GM12878 (cell line): ENCODE measurements around the gene ANKMY2.

ENCODE experiments used
- CBX5 ChIP-seq: sonication (generic); IDR thresholded peaks from 2 replicates; pipeline ENCODE4 v1.6.1; 2016; ENCODE audit warnings: low read depth, moderate library complexity, mild to moderate bottlenecking, inconsistent platforms
- CTCF ChIP-seq, 3 experiments: IDR thresholded peaks in 2 of 3; conservative IDR thresholded peaks in 1 of 3; 2 replicates each; pipeline ENCODE4 v1.5.1; 2011; ENCODE audit warnings: low read depth in 3 of 3, low read length in 3 of 3, mild to moderate bottlenecking in 3 of 3, control low read depth in 2 of 3, moderate library complexity in 2 of 3, inconsistent platforms in 1 of 3, mixed read lengths in 1 of 3; ENCODE audit not compliant: control insufficient read depth in 2 of 3, insufficient read depth in 1 of 3; ENCODE audit errors: extremely low read depth in 1 of 3
- EZH2 ChIP-seq: IDR thresholded peaks from 2 replicates; pipeline ENCODE4 v1.6.1; 2012; ENCODE audit warnings: low read depth, mild to moderate bottlenecking, control low read depth, inconsistent platforms, low read length, borderline replicate concordance; ENCODE audit not compliant: control insufficient read depth
- JUND ChIP-seq: IDR thresholded peaks from 2 replicates; pipeline ENCODE4 v1.6.1; 2012; ENCODE audit warnings: low read depth, mild to moderate bottlenecking, low read length, improper control_type of control experiment, moderate library complexity
- MYC ChIP-seq: IDR thresholded peaks from 2 replicates; pipeline ENCODE4 v1.6.1; 2011; ENCODE audit warnings: mild to moderate bottlenecking, low read length, moderate library complexity, inconsistent platforms; ENCODE audit not compliant: insufficient read depth, insufficient replicate concordance, insufficient read length, severe bottlenecking
- POLR2A ChIP-seq: IDR thresholded peaks from 2 replicates; pipeline ENCODE4 v1.6.1; 2011; ENCODE audit warnings: low read depth, mild to moderate bottlenecking, low read length
- RFX5 ChIP-seq: IDR thresholded peaks from 2 replicates; pipeline ENCODE4 v1.6.1; 2011; ENCODE audit warnings: low read depth, low read length, improper control_type of control experiment
- SMC3 ChIP-seq: IDR thresholded peaks from 2 replicates; pipeline ENCODE4 v1.6.1; 2011; ENCODE audit warnings: low read length, improper control_type of control experiment, borderline replicate concordance
- USF2 ChIP-seq: IDR thresholded peaks from 2 replicates; pipeline ENCODE4 v1.6.1; 2011; ENCODE audit warnings: low read depth, low read length, improper control_type of control experiment, borderline replicate concordance
- YY1 ChIP-seq: IDR thresholded peaks from 2 replicates; pipeline ENCODE4 v1.6.1; 2011; ENCODE audit warnings: low read depth, mild to moderate bottlenecking, low read length
- ZNF384 ChIP-seq: IDR thresholded peaks from 2 replicates; pipeline ENCODE4 v1.6.1; 2012; ENCODE audit warnings: low read depth, mild to moderate bottlenecking, low read length, improper control_type of control experiment, borderline replicate concordance

GRCh38 chr7:16647435-16647960 is 1.9 kb upstream of the ANKMY2 start:
- TF ChIP-seq MYC (no peak), USF2 (no peak), ZNF384 (no peak), JUND (no peak), CTCF (IDR thresholded peaks at IDR 0.05 in 2 of 3, conservative IDR thresholded peaks at IDR 0.05 in 1 of 3; ENCODE audit: control insufficient read depth in 2 of 3, extremely low read depth in 1 of 3, insufficient read depth in 1 of 3, low read depth in 3 of 3, low read length in 3 of 3) (no peak), RFX5 (no peak), EZH2 (no peak), YY1 (no peak), SMC3 (no peak), POLR2A (no peak), CBX5 (no peak)
